ENCODE results near the gene RNF183.

Gene RNF183

DNA sequence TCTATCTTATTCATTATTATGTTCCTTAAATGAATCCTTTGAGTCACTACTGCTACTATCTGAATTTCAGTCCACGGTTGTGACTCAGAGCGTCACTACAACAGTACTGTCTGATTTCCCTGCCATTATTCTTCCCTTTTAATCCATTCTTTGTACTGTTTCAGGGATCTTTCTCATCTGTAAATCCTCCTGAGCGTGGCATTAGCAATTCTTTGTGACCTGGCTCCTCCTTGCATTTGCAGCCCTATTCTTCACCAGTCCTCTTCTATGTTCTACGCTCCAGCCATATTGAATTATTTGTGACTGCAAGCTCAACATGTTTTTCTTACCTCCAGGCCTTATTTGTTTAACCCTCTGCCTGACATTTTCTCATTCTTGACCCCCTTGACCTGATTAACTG, 21.8 kb downstream of the RNF183 start:
- no peak for DNase-seq (ENCODE audit: low read depth)
- TF ChIP-seq, protein P1, sequence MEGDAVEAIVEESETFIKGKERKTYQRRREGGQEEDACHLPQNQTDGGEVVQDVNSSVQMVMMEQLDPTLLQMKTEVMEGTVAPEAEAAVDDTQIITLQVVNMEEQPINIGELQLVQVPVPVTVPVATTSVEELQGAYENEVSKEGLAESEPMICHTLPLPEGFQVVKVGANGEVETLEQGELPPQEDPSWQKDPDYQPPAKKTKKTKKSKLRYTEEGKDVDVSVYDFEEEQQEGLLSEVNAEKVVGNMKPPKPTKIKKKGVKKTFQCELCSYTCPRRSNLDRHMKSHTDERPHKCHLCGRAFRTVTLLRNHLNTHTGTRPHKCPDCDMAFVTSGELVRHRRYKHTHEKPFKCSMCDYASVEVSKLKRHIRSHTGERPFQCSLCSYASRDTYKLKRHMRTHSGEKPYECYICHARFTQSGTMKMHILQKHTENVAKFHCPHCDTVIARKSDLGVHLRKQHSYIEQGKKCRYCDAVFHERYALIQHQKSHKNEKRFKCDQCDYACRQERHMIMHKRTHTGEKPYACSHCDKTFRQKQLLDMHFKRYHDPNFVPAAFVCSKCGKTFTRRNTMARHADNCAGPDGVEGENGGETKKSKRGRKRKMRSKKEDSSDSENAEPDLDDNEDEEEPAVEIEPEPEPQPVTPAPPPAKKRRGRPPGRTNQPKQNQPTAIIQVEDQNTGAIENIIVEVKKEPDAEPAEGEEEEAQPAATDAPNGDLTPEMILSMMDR (IDR thresholded peaks at IDR 0.05; ENCODE audit: low read depth, low read length, missing control alignments), result no peak

DNA sequence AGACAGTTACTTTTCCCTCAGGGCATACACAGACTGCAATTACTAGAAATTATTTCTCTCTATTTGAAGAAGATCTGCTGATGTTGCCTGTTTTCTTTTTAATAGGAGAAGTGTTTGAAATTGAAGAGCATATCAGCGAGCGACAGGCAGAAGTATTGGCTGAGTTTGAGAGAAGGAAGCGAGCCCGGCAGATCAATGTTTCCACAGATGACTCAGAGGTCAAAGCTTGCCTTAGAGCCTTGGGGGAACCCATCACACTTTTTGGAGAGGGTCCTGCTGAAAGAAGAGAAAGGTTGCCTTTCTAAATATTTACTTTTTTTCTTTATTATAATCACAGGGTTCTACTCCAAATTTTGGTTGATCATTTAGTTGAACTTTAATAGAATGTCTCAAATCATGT, 24.3 kb downstream of the RNF183 start:
- TF ChIP-seq, protein P1 (IDR thresholded peaks at IDR 0.05; ENCODE audit: low read depth, low read length, missing control alignments), result no peak
- no peak overlapping the region for H3K4me3 ChIP-seq (ENCODE audit: low read depth, low read length)
- no peak for DNase-seq (ENCODE audit: low read depth)

More for the DNA sequence above, 21.8 kb downstream of the RNF183 start:
- no peak overlapping the region for H3K4me3 ChIP-seq (ENCODE audit: low read depth, low read length)

DNA sequence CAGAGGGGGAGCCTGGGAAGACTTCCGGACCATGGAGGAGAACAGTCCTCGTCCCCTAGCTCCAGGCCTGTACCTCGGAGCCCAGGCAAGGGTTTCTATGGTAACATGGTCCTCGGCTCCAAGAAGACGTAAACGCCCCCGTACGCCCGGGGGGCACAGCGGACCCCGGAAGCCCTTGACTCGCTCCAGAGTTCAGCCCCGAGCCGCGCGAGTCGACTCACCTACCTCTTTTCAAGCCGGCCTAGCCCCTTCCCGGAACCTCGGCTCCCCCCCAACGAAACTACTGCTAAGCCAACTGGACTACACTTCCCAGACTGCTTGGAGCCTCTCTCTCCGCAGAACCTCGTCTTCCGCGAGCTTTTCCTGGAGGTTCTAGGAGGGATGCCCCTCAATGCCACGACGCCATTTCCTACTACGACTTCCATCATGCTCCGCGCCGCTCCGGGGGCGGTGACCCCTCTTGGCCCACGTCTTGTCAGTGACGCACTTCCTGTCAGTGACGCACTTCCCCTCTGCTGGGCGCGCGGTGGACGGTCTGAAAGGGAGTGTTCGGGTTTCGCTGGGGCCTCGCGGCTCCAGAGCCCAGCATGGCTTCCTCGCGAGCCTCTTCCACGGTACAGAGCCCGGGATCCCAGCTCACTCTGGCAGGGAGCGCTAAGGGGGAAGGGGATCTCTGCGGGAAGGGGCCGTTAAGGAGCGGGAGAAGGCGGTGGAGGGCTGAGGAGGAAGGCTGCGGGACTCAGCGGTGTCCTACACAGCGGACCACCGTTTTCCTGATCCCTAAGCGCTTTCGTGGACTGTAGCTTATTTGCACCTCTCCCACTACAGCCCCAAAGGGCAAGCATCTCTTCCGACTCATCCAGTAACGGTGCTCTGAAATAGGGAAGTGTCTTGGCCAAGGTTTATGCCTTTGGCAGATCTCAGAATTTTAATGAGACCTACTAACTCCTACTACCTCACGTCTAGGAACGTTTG, 27.7 kb downstream of the RNF183 start, which contains the start of the genes CDC26 and PRPF4:
CDC26 (minus strand) TSS at position 416 of the 975 bp plus-strand sequence. CDS start 3,065 bp downstream, outside the sequence.
PRPF4 (plus strand) TSS at position 502 of the 975 bp plus-strand sequence; CDS start at position 588, 86 bp downstream.
- TF ChIP-seq, protein P1 (IDR thresholded peaks at IDR 0.05; ENCODE audit: low read depth, low read length, missing control alignments), result no peak
- peak; percentile 92 for DNase-seq (ENCODE audit: low read depth)
- peak within 1 kb of the TSS; percentile 95 for H3K4me3 ChIP-seq (ENCODE audit: low read depth, low read length)

DNA sequence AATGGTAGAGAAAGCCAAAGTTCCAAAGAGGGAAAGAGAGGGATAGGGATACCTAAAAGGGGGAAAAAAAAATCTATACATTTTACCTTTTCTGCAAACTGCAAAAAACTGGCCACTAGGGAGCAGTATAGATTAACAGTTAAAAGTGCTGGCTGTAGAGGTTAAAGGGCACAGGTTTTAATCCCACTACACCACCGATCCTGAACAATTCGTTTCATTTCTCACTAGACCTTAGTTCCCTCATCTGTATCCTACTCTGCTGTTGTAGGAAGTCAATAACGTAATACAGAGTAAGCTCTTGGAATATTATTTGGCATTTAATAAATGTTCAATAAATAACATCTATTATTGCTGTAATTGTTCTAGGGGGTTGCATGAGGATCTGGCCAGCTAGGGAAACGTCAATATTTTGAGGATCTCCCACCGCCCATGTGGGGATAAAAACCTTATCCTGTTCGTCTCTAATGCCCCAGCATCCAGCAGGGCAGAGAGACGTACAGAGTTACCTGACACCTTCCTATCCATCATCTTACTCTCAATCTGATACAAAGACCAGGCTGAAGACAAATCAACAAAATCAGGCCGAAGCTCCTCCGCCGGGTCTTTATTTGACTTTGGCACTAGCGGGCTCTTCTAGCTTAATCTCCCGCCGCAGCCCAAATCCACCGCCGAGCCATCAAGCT, 28.6 kb downstream of the RNF183 start:
- peak; percentile 30 for DNase-seq (ENCODE audit: low read depth)
- TF ChIP-seq, protein P1 (IDR thresholded peaks at IDR 0.05; ENCODE audit: low read depth, low read length, missing control alignments), result peak; percentile 67
- H3K4me3 ChIP-seq (ENCODE audit: low read depth, low read length), result peak overlapping the region; percentile 95

DNA sequence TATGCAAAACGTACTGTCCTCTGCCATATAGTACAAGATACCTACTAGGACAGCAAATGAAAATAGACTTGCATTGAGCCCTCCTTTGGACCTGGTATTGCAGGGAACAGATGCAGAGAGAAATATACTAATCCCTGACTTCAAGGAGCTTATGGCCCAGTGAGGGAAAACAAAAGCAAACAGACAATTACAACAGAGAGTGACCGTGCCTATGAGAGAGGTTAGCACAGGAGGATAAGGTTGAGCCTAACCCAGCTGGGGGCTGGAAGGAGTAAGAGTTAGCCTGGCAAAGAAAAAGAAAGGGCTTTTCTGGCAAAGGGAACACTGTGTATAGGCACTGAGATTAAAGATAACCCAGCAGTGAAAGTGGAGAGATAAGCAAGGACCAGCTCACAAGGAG, 33.3 kb downstream of the RNF183 start:
- H3K4me3 ChIP-seq (ENCODE audit: low read depth, low read length), result no peak overlapping the region
- DNase-seq (ENCODE audit: low read depth), result no peak
- TF ChIP-seq, protein P1 (IDR thresholded peaks at IDR 0.05; ENCODE audit: low read depth, low read length, missing control alignments), result no peak

DNA sequence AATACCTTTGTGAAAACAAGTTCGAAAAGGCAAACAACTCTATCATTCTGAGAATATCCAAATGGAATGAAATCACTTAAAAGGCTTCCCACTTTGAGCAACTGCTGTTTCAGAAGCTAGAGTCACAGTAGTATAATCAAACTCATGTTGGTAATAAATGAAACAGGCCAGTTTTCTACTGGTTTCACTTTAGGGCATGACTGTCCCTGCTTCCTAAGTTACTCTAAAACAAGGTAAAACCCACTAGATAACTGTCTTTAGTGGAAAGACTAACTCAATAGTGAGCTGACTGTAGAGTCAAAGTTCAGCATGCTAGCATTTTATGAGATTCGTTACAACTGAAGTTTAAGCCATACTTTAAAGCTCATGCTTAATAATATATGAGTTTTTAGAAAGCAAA, 33.8 kb downstream of the RNF183 start:
- H3K4me3 ChIP-seq (ENCODE audit: low read depth, low read length), result no peak overlapping the region
- TF ChIP-seq, protein P1 (IDR thresholded peaks at IDR 0.05; ENCODE audit: low read depth, low read length, missing control alignments), result no peak
- DNase-seq (ENCODE audit: low read depth), result no peak

Data from GM12864 (cell line).